ENCODE measurements around the gene AGRP.

Gene AGRP, protein sequence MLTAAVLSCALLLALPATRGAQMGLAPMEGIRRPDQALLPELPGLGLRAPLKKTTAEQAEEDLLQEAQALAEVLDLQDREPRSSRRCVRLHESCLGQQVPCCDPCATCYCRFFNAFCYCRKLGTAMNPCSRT

DNA sequence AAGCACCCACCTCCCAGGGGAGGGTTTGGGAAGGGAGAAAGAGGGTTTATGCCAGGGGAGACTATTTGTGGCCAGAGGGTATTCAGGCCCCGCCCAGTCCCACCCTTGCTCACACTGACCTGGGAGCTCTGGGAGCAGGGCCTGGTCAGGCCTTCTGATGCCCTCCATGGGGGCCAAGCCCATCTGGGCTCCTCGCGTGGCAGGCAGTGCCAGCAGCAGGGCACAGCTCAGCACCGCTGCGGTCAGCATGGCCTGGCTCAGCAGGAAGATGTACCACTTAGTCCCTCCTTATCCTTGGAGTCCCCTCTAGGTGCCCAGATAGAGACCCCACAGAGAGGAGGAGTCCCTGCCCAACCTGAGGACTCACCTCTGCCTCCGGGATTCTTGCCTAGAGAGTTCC lies at the start of gene AGRP:
TSS of gene AGRP (minus strand) at position 398 of the 400 bp plus-strand sequence. CDS start at position 249, 149 bp downstream.
- no peaks in the 10 kb centered on the region for H3K36me3 ChIP-seq (ENCODE audit: insufficient read depth, low read length)
- no peaks in the 10 kb centered on the region for H3K9me3 ChIP-seq (ENCODE audit: control insufficient read depth, insufficient read depth, low read length)
- no peaks in the 10 kb centered on the region for H3K4me1 ChIP-seq (ENCODE audit: insufficient read depth, low read length)
- H3K9ac ChIP-seq (ENCODE audit: low read depth, low read length): no peak within 1 kb of the TSS

DNA sequence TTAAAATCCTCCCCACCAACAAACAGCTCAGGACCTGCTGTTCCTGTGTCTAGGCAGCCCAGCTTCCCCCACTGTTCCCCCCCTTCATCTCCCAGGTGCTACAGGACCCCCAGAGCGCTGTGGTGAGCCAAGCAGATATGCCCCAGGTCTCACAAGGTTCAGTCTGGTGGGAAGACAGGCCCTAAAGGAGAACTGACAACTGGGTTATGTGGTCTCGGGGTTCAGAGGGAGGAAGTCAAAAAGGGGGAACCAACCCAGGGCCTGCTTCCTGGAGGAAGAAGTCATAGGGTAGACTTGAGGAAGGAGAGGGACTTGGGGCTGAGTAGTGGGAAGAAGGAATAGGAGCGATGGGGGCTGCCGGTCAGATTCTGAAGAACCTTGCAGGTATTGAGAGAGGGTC lies 47.9 kb upstream of the AGRP start:
- no peaks in the 10 kb centered on the region for H3K9me3 ChIP-seq (ENCODE audit: control insufficient read depth, insufficient read depth, low read length)
- H3K9ac ChIP-seq (ENCODE audit: low read depth, low read length): no peak overlapping the region
- H3K4me1 ChIP-seq (ENCODE audit: insufficient read depth, low read length): peaks cover 3% of the 10 kb centered on the region; the same call in 1 of the 2 replicates
- H3K36me3 ChIP-seq (ENCODE audit: insufficient read depth, low read length): no peaks in the 10 kb centered on the region

DNA sequence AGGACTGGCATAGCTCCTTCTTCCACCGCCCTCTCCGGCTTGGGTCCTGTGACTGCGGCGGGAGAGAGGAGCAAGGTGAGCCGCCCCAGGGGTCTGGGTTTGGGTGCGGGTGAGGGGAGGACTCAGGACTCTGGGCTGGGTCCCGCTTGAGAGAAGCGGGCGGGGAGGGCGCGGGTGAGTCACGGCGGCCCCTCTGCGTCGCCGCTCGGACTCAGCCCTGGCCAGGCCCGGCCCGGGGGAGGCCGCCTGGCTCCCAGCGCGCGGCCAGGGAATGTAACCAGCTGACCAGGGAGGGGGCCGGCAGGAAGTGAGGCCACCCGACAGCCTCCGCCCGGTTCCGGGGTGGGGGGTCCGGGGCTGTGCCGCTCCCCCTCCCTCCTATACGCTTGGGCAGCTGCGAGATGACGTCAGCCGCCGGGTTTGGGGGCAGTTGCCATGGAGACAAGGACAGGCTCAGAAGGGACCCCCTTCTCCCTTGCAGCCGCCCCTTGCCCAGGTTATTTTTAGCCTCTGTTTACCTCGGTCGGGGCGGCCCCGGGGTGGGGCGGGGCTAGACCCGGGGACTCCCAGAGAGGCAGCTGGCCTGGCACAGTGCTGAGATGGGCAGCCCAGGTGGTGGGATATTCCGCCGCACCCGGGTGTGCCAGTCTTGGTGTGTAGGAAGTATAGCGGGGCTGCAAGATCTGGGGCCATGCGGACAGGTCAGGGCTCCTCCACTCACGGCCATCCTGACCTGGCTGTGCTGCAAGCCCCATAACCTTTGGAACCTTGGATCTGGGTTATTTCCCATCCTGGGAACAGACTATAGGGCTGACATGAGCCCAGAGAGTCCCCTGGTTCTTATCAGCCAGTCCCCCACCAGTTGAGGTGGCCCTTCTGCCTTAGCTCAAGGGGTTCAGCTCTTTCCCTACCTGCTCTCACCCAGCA lies 46.9 kb upstream of the AGRP start:
- H3K9ac ChIP-seq (ENCODE audit: low read depth, low read length): peak overlapping the region; percentile 85
- H3K9me3 ChIP-seq (ENCODE audit: control insufficient read depth, insufficient read depth, low read length): no peaks in the 10 kb centered on the region
- peaks cover 3% of the 10 kb centered on the region; the same call in 1 of the 2 replicates for H3K4me1 ChIP-seq (ENCODE audit: insufficient read depth, low read length)

DNA sequence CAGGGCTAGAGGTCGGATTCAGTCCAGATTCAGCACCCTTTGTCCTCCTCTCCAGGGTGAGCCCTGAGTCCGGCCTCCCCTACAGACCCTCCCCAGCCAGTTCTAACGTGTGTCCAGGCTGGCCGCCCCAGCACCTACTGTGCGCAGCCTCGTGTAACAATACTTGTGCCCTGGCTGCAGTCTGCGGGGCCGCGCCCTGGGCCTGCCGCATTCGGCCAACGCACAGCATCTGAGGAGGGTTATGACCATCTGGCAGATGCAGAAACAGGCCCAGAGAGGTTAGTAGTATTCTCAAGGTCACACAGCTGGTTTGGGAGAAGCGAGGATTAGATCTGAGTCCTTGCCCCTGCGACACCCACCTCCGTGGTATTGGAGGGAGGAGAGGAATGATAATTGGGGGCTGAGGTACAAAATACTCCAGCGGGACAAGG lies 46.2 kb upstream of the AGRP start:
- H3K9ac ChIP-seq (ENCODE audit: low read depth, low read length): peak overlapping the region; percentile 85
- no peaks in the 10 kb centered on the region for H3K36me3 ChIP-seq (ENCODE audit: insufficient read depth, low read length)
- peaks cover 5% of the 10 kb centered on the region; the same call in 1 of the 2 replicates for H3K4me1 ChIP-seq (ENCODE audit: insufficient read depth, low read length)
- H3K9me3 ChIP-seq (ENCODE audit: control insufficient read depth, insufficient read depth, low read length): no peaks in the 10 kb centered on the region

More for the DNA sequence above, 46.9 kb upstream of the AGRP start:
- H3K36me3 ChIP-seq (ENCODE audit: insufficient read depth, low read length): no peaks in the 10 kb centered on the region

DNA sequence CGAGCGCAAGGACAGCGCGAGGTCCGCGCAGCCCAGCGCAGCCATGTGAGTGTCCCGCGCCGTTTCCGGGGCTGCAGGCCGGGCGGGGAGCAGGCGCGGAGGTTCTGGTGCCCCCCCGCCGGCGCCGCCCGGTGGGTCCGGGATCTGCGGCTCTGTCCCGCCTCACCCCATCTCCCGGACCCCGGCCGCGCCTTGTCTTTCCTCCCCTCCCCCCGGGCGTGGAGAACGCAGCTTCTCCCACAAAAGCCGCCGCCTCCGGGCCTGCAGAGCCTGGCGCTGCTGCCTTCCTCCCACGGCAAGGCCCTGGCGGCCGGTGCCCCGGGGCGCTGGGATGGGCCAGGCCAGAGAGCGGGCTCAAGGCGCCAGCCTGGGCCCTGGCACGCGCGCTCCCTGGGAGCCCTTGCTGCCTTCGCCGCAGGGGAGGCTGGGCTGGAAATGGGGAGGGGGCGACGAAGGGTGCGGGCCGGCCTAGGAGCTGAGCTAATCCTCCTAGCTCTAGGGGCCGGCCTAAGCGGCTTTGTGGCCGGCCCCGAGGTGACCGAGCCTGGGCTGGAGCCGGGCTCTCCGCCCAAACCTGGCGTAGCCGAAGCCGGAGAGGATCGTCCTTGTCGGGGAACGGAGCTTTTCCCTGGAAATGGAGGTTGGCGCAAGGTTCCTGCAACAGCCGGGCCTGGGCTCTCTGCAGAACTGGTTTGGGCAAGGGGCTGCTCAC lies 45.7 kb upstream of the AGRP start:
- H3K36me3 ChIP-seq (ENCODE audit: insufficient read depth, low read length): no peaks in the 10 kb centered on the region
- peaks cover 5% of the 10 kb centered on the region; the same call in 1 of the 2 replicates for H3K4me1 ChIP-seq (ENCODE audit: insufficient read depth, low read length)
- no peaks in the 10 kb centered on the region for H3K9me3 ChIP-seq (ENCODE audit: control insufficient read depth, insufficient read depth, low read length)
- H3K9ac ChIP-seq (ENCODE audit: low read depth, low read length): peak overlapping the region; percentile 85

DNA sequence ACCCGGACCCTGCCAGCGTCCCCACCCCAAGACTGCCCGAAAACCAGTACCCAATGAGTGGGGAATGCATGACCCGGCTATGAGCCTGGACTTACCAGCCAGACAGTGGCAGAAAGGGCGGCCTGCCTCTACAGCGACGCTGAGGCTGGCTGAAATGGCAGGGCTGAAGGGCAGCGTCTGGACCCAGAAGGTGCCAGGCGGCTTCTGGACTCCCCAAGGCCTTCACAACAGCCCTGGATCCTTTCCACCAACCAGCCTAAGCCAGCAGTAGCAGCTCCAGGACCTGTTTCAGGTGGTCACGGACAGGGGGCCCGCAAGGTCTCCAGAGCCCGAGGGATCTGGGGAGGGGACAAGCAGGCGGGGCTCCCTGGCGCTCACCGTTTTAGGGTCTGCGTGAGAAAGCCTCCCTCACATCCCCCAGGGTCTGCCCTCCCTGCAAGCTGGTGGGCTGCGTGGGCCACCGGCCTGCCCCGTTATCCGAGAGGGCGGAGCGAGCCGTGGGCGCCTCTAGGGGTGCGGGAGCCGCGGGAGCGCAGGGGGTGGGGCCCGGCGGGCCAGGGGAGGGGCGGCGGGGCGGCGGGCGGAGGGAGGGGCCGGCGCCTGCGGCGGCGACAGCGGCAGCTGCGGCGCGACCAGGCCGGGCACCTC lies 45.0 kb upstream of the AGRP start, which contains the start of gene RIPOR1:
TSS of gene RIPOR1 (plus strand) at position 608 of the 648 bp plus-strand sequence. CDS start 9,618 bp downstream, outside the sequence.
- Histone ChIP-seq H3K36me3 (ENCODE audit: insufficient read depth, low read length) (no peaks in the 10 kb centered on the region), H3K4me1 (ENCODE audit: insufficient read depth, low read length) (peaks cover 5% of the 10 kb centered on the region; the same call in 1 of the 2 replicates), H3K9ac (ENCODE audit: low read depth, low read length) (peak within 1 kb of the TSS; percentile 85), H3K9me3 (ENCODE audit: control insufficient read depth, insufficient read depth, low read length) (no peaks in the 10 kb centered on the region)

DNA sequence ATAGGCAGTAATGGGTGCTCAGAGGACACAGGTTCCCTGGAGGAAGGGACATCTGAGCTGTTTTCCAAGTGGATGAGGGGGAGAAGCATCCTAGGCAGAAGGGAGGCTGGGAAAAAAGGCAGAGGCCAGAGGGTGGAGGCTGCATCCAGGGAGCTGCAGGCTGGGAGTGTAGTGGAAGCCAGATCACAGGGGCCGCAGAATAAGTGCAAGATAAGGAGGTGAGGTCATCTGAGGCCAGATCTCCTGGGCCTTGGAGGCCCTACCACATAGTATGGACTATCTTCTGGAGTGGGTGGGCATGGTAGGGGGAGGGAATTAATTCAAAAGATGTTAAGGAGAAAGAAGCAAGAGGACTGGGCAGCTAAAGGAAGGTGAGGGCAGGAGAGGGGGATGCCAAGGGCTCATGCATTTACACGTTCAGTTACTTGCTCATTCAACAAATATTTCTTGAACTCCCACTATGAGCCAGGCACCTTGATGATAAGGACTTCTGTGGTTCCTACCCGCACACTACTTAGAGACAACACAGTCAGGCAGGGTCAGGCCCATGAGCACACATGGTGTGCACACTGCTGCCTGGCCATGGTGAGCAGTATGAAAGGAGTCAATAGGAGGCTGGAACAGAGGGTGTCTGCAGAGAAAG lies 42.9 kb upstream of the AGRP start:
- Histone ChIP-seq H3K9me3 (ENCODE audit: control insufficient read depth, insufficient read depth, low read length) (no peaks in the 10 kb centered on the region), H3K9ac (ENCODE audit: low read depth, low read length) (no peak overlapping the region), H3K36me3 (ENCODE audit: insufficient read depth, low read length) (no peaks in the 10 kb centered on the region), H3K4me1 (ENCODE audit: insufficient read depth, low read length) (peaks cover 5% of the 10 kb centered on the region; the same call in 1 of the 2 replicates)

DNA sequence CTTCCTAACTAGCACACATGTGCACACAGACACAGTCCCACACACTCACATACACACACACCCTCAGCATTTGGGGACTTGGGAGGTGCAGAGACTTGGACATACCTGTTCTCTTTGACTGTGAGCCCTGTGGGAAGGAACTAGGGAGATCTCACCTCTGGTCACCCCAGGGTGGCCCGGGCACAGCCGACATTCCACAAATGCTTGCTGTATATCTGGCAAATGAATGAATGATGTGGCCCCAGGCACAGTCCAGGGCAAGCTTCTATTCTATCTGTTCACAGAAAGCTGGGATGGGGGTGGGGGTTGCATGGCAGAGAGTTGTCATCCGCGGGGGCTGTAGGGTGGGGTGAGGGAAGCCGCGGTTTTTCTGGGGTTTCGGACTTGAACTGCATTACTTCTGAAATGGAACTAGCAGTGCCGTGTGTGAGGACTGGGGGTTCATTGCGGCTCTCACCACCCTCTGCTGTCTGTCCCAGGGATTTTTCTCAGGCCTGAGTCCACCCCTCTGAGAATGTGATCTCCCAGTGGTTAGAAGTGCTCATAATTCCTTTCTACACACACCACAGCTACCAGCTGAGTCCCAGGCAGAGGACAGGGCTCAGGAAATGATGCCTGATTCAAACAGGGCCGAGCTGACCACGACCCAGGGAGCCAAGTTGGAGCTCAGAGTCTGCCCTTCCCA lies 42.0 kb upstream of the AGRP start:
- Histone ChIP-seq H3K9me3 (ENCODE audit: control insufficient read depth, insufficient read depth, low read length) (no peaks in the 10 kb centered on the region), H3K36me3 (ENCODE audit: insufficient read depth, low read length) (no peaks in the 10 kb centered on the region), H3K4me1 (ENCODE audit: insufficient read depth, low read length) (peaks cover 2% of the 10 kb centered on the region; the same call in 1 of the 2 replicates), H3K9ac (ENCODE audit: low read depth, low read length) (no peak overlapping the region)

DNA sequence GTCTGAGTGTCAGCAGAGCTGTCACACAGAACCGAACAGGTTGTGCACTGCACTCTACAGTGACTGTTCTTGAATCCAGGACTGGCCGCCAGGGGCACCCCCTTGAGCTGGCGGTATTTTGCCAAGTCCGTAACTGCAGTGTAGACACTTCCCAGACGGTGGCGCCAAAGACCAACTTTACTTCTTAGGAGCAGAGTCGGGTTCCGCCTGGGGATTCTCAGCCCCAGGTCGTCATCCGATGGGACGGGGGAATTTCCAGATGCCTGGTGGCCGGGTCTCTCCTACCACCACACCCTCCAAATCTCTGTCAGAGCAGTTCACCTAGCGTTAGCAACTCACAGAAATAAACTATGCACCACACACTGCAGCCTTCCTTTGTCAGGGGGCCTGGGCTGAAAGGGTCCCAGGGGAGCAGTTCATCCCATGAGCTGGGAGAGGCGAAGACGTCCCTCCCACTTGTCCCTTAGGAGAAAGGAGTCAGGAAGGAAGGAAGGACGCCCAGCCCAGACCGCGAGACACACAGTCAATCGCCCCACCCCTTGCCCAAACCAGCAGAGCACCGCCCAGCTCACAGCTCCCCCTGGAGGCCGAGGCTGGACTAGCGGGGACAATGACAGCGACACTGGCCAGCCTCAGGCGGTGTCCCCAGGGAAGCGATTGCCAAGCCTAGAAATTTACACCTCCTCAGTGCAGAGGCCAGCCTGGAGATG lies 37.9 kb upstream of the AGRP start:
- H3K9me3 ChIP-seq (ENCODE audit: control insufficient read depth, insufficient read depth, low read length): no peaks in the 10 kb centered on the region
- H3K36me3 ChIP-seq (ENCODE audit: insufficient read depth, low read length): no peaks in the 10 kb centered on the region
- peak overlapping the region; percentile 44; the same call in 1 of the 2 replicates for H3K9ac ChIP-seq (ENCODE audit: low read depth, low read length)
- H3K4me1 ChIP-seq (ENCODE audit: insufficient read depth, low read length): peaks cover 2% of the 10 kb centered on the region; the same call in 1 of the 2 replicates

DNA sequence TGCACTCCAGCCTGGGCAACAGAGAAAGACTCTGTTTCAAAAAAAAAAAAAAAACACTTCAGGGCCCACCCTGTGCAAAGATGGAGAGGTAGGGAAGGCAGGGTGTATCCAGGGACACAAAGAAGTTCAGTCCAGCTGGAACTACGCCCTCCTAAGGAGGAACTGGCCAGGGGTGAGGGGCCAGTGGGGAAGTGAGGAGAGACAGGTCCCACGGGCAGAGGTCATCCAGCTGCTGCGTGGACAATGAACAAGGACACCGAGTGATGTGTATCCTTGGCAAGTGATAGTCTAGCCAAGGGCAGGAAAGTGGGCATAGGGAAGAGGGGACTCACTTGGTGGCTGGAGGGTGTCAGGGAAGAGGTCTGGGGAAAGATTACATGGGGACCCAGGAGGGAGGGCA lies 35.9 kb upstream of the AGRP start:
- Histone ChIP-seq H3K4me1 (ENCODE audit: insufficient read depth, low read length) (no peaks in the 10 kb centered on the region; the same call in 1 of the 2 replicates), H3K9ac (ENCODE audit: low read depth, low read length) (no peak overlapping the region)

DNA sequence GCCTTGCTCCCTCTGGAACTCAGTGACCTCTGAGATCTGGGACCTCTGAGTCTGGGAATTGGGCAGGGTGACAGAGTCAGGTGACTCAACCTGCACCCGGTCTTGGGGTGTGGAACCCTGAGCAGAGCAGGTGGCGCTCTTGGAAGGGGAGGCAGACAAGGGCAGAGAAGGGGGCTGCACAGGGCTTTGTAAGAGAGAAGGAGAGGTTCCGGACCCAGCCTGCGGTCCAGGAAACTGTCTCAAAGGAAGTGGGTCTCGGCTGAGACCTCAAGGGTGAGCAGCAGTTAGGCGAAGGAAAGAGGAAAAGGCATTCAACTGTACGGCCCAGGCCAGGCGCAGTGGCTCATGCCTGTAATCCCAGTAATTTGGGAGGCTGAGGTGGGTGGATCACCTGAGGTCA lies 35.3 kb upstream of the AGRP start:
- no peaks in the 10 kb centered on the region; the same call in 1 of the 2 replicates for H3K4me1 ChIP-seq (ENCODE audit: insufficient read depth, low read length)
- no peaks in the 10 kb centered on the region for H3K36me3 ChIP-seq (ENCODE audit: insufficient read depth, low read length)
- no peak overlapping the region for H3K9ac ChIP-seq (ENCODE audit: low read depth, low read length)
- no peaks in the 10 kb centered on the region for H3K9me3 ChIP-seq (ENCODE audit: control insufficient read depth, insufficient read depth, low read length)

More for the DNA sequence above, 35.9 kb upstream of the AGRP start:
- Histone ChIP-seq H3K36me3 (ENCODE audit: insufficient read depth, low read length) (no peaks in the 10 kb centered on the region), H3K9me3 (ENCODE audit: control insufficient read depth, insufficient read depth, low read length) (no peaks in the 10 kb centered on the region)

DNA sequence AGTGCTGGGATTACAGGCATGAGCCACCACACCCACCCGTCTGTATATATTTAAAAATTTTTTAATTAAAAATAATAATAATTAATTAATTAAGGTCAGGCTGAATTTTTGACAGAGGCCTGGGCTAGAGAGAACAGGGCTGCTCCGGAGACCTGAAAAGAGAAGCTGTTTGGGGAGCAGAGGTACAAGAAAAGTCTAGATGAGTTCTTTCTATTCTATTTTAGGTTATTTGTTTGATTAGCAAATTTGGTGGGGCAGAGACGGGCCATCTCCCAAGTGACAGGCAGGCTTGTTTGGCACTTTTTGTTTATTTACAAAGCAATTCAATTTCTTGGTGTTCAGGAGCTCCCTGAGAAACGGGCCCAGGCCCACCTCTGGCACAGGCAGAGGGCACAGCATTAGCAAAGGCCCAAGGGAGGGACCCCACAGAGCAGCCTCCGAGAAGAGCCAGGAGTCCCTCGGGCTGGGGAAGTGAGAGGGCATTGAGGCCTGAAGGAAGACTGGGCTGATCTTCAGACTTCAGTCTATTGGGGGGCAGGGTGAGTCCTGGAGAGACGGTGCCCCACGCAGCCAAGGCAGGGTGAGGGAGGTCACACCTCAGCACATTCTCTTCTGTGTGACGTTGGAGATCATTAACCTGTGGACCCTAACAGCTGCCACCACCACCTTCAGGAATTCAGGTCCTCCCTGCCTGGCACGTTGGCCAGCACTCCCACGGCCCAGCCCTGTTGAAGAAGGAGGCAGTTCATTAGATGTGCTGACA lies 34.5 kb upstream of the AGRP start:
- Histone ChIP-seq H3K9me3 (ENCODE audit: control insufficient read depth, insufficient read depth, low read length) (no peaks in the 10 kb centered on the region), H3K4me1 (ENCODE audit: insufficient read depth, low read length) (no peaks in the 10 kb centered on the region; the same call in 1 of the 2 replicates), H3K9ac (ENCODE audit: low read depth, low read length) (no peak overlapping the region), H3K36me3 (ENCODE audit: insufficient read depth, low read length) (no peaks in the 10 kb centered on the region)
